ENCODE measurements around the gene REG4.

- TF ChIP-seq EZH2 (IDR thresholded peaks at IDR 0.05; ENCODE audit: borderline replicate concordance, low read depth, low read length, severe bottlenecking) (no peak), CTCF (IDR thresholded peaks at IDR 0.05; ENCODE audit: extremely low read depth in 1 of 2, insufficient read depth in 1 of 2, low read depth in 1 of 2, low read length in 2 of 2) (no peak), POLR2AphosphoS5 (IDR thresholded peaks at IDR 0.05; ENCODE audit: insufficient read depth, low read depth, low read length) (no peak), MAX (IDR thresholded peaks at IDR 0.05; ENCODE audit: insufficient read depth, insufficient read length) (no peak), POLR2A (IDR thresholded peaks at IDR 0.05; ENCODE audit: low read depth, low read length) (no peak)
Measured at GRCh38 chr1:119748040-119748439, 63.2 kb downstream of the REG4 start.
